GM12878 (cell line): ENCODE data around the gene GLB1L. TPM values are rescaled to one million over a fixed set of nuclear protein-coding genes. Genes with fewer than 3 reads are reported as not detected.
A peak's percentile ranks its signal among the peaks of the same experiment; 100 is the strongest.

Experiments
- BHLHE40 ChIP-seq, 2 experiments: fragments of 450-650 bp in 1 of 2; IDR thresholded peaks; 2 replicates each; pipeline ENCODE4 v1.6.1; 2011 to 2017; ENCODE audit warnings: low read depth in 2 of 2, borderline replicate concordance in 1 of 2, improper control_type of control experiment in 1 of 2, low read length in 1 of 2, mild to moderate bottlenecking in 1 of 2
- CREB1 ChIP-seq: IDR thresholded peaks from 2 replicates; pipeline ENCODE4 v1.6.1; 2012; ENCODE audit warnings: low read depth, mild to moderate bottlenecking, inconsistent platforms
- HCFC1 ChIP-seq: fragments of 150-350 bp; IDR thresholded peaks from 2 replicates; pipeline ENCODE4 v1.6.1; 2014; ENCODE audit warnings: low read length
- IKZF2 ChIP-seq, 2 experiments: fragments of 450-650 bp; IDR thresholded peaks; 2 replicates each; pipeline ENCODE4 v1.6.1; 2017; ENCODE audit warnings: mild to moderate bottlenecking in 2 of 2, moderate library complexity in 2 of 2
- JUNB ChIP-seq: IDR thresholded peaks from 2 replicates; pipeline ENCODE4 v1.6.1; 2016; ENCODE audit warnings: antibody characterized with exemption, mild to moderate bottlenecking
- MYC ChIP-seq: IDR thresholded peaks from 2 replicates; pipeline ENCODE4 v1.6.1; 2011; ENCODE audit warnings: mild to moderate bottlenecking, low read length, moderate library complexity, inconsistent platforms; ENCODE audit not compliant: insufficient read depth, insufficient replicate concordance, insufficient read length, severe bottlenecking
- NKRF ChIP-seq: fragments of 450-650 bp; conservative IDR thresholded peaks from 2 replicates; pipeline ENCODE4 v1.6.1; 2017; ENCODE audit warnings: mild to moderate bottlenecking, moderate library complexity
- PKNOX1 ChIP-seq: fragments of 450-650 bp; IDR thresholded peaks from 2 replicates; pipeline ENCODE4 v1.6.1; 2016; ENCODE audit warnings: mild to moderate bottlenecking
- SKIL ChIP-seq: fragments of 450-650 bp; IDR thresholded peaks from 2 replicates; pipeline ENCODE4 v1.6.1; 2017; ENCODE audit warnings: mild to moderate bottlenecking, low read depth, inconsistent platforms; ENCODE audit not compliant: poor library complexity, severe bottlenecking
- SREBF1 ChIP-seq: IDR thresholded peaks from 2 replicates; pipeline ENCODE4 v1.6.1; 2012; ENCODE audit warnings: mild to moderate bottlenecking, low read length
- TAF1 ChIP-seq: IDR thresholded peaks from 2 replicates; pipeline ENCODE4 v1.6.1; 2011; ENCODE audit warnings: mild to moderate bottlenecking, low read depth, low read length, borderline replicate concordance
- TARDBP ChIP-seq: IDR thresholded peaks from 2 replicates; pipeline ENCODE4 v1.6.1; 2016; ENCODE audit warnings: borderline replicate concordance
- TCF3 ChIP-seq: IDR thresholded peaks from 2 replicates; pipeline ENCODE4 v1.6.1; 2012; ENCODE audit warnings: low read depth, mild to moderate bottlenecking, low read length, borderline replicate concordance; ENCODE audit not compliant: insufficient read depth
- ZBTB33 ChIP-seq: fragments of 450-650 bp; IDR thresholded peaks from 2 replicates; pipeline ENCODE4 v1.6.1; 2017; ENCODE audit warnings: mild to moderate bottlenecking
- polyA plus RNA-seq, 11 experiments: library from polyadenylated mRNA; depleted of rRNA in 4 of 11; unstranded in 6 of 11; stranded (reverse) in 5 of 11; fragments of >200 nt; fragmentation: Nextera tagmentation in 4 of 11; fragmentation: Illumina TruSeq in 1 of 11; extraction: Ambion mirVana in 4 of 11; extraction: Trizol in 1 of 11; gene quantifications; 1 replicate in 1 of 11; 2 replicates in 10 of 11; pipeline versions ENCODE4 v1.2.1 to v1.2.3, GENCODE V29; 2011 to 2016; ENCODE audit warnings: inconsistent platforms in 2 of 11, missing spikeins in 2 of 11, low read depth in 1 of 11
- total RNA-seq, 4 experiments: library from RNA; depleted of rRNA in 3 of 4; stranded (reverse); fragments of >200 nt in 3 of 4; fragmentation: Illumina TruSeq in 1 of 4; extraction: Trizol in 1 of 4; gene quantifications; 2 replicates each; pipeline versions ENCODE4 v1.2.1 to v1.2.3, GENCODE V29; 2013 to 2021
- TF ChIP-seq, protein P1 (sequence below): IDR thresholded peaks from 2 replicates; pipeline ENCODE4 v1.6.1; 2012; ENCODE audit warnings: low read depth, low read length, improper control_type of control experiment
- TF ChIP-seq, protein P2 (sequence below): fragments of 450-650 bp; IDR thresholded peaks from 2 replicates; pipeline ENCODE4 v1.6.1; 2016; ENCODE audit warnings: mild to moderate bottlenecking
- TF ChIP-seq, protein P3 (sequence below): IDR thresholded peaks from 2 replicates; pipeline ENCODE4 v1.6.1; 2011; ENCODE audit warnings: low read depth, mild to moderate bottlenecking, low read length, moderate library complexity, borderline replicate concordance; ENCODE audit errors: extremely low read depth

GLB1L gene
- total and polyA plus RNA-seq, 10 of the 15 experiments (the other 5 are each of a cell fraction or from before 2014, with no cell fraction given): 0.29 to 4.6 (median 2.7) TPM

DNA sequence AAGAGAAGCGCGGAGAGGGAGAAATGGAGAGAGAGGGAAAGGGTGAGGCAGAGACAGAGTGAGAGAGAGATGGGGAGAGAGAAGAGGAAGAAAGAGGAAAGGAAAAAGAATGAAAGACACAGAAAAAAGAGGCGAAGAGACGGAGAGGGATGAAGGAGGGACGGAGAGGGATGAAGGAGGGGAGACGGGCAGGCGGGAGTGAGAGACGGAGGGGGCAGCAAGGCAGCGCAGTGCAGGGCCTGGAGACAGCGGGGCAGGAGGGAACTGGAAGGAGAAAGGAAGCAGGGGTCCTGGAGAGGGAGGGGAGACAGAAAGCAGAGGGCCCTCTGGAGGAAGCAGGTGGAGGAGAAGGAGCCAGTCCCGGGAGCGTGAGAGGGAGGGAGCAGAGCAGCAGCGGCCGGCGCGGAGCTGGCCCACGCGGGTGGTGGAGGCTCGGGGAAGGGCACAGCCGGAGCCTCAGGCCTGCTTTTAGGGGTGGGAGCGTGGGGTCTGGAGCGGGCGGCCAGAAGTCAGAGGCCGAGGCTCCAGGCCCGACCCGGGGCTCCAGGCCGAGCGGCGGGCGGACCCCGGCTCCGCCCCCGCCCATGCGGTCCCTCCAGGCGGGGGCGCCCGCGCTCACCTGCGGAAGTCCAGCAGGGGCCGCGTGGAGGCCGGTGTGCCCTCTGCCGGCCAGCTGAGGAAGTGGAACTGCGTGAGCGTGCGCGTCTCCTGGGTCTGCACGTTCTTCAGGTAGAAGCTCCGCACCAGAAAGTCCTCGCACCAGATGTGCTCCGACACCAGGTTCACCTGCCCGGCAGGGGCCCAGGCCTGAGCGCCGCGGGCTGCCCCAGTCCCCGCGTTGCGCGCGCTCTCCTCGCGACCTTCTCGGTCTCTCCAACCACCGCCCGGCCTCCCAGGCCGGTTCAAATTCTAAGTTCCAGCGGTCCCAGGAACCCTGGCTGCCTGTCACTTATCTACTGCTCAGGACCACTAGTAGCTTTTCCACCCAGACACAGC lies 49.4 kb upstream of the GLB1L start (continued):
- TF ChIP-seq SKIL (no peak), IKZF2 (IDR thresholded peaks at IDR 0.05) (no peak), NKRF (peak; percentile 81), MYC (peak; percentile 91), HCFC1 (peak; percentile 39; the same call in 1 of the 2 replicates), TCF3 (peak; percentile 69; the same call in 1 of the 2 replicates), TAF1 (no peak; the same call in 1 of the 2 replicates), JUNB (no peak), TARDBP (peak; percentile 53; the same call in 1 of the 2 replicates), ZBTB33 (no peak), BHLHE40 (IDR thresholded peaks at IDR 0.05; ENCODE audit: borderline replicate concordance in 1 of 2, low read depth in 2 of 2, low read length in 1 of 2) (peak; percentile 90 to 95), CREB1 (peak; percentile 63; the same call in 1 of the 2 replicates), SREBF1 (no peak), PKNOX1 (peak; percentile 73)
- TF ChIP-seq, protein P1, sequence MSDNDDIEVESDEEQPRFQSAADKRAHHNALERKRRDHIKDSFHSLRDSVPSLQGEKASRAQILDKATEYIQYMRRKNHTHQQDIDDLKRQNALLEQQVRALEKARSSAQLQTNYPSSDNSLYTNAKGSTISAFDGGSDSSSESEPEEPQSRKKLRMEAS: peak; percentile 91
- TF ChIP-seq, protein P2, sequence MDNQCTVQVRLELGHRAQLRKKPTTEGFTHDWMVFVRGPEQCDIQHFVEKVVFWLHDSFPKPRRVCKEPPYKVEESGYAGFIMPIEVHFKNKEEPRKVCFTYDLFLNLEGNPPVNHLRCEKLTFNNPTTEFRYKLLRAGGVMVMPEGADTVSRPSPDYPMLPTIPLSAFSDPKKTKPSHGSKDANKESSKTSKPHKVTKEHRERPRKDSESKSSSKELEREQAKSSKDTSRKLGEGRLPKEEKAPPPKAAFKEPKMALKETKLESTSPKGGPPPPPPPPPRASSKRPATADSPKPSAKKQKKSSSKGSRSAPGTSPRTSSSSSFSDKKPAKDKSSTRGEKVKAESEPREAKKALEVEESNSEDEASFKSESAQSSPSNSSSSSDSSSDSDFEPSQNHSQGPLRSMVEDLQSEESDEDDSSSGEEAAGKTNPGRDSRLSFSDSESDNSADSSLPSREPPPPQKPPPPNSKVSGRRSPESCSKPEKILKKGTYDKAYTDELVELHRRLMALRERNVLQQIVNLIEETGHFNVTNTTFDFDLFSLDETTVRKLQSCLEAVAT: peak; percentile 93
- TF ChIP-seq, protein P3, sequence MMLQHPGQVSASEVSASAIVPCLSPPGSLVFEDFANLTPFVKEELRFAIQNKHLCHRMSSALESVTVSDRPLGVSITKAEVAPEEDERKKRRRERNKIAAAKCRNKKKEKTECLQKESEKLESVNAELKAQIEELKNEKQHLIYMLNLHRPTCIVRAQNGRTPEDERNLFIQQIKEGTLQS: peak; percentile 51; the same call in 1 of the 2 replicates
